H9 (cell line): ENCODE data around the gene FYN. TPM values are rescaled to one million over a fixed set of nuclear protein-coding genes. Genes with fewer than 3 reads are reported as not detected.

Source experiments
- DNase-seq: peaks from one replicate; pipeline ENCODE4 v3.0.0-alpha.2; 2017
- H2AFZ ChIP-seq: one replicate; pipeline ENCODE4 v1.6.1; 2013; ENCODE audit warnings: mild to moderate bottlenecking, low read length, control low read depth, moderate library complexity
- H2AK5ac ChIP-seq: 2 replicates; pipeline ENCODE4 v1.6.1; 2013; ENCODE audit warnings: low read length, control low read depth, mixed read lengths; ENCODE audit not compliant: insufficient read length
- H2BK120ac ChIP-seq: one replicate; pipeline ENCODE4 v1.6.1; 2013; ENCODE audit warnings: low read depth, mild to moderate bottlenecking, low read length, control low read depth, inconsistent platforms; ENCODE audit not compliant: poor library complexity, severe bottlenecking
- H2BK12ac ChIP-seq: 2 replicates; pipeline ENCODE4 v1.6.1; 2013; ENCODE audit warnings: low read length, control low read depth, mixed read lengths, low read depth; ENCODE audit not compliant: insufficient read length
- H2BK15ac ChIP-seq: 2 replicates; pipeline ENCODE4 v1.6.1; 2013; ENCODE audit warnings: low read depth, low read length, control low read depth
- H2BK20ac ChIP-seq: one replicate; pipeline ENCODE4 v1.6.1; 2013; ENCODE audit warnings: low read depth, mild to moderate bottlenecking, low read length, control low read depth, inconsistent platforms; ENCODE audit not compliant: poor library complexity, severe bottlenecking
- H2BK5ac ChIP-seq: 2 replicates; pipeline ENCODE4 v1.6.1; 2013; ENCODE audit warnings: low read length, control low read depth, mixed read lengths; ENCODE audit not compliant: insufficient read length
- H3K14ac ChIP-seq: 2 replicates; pipeline ENCODE4 v1.6.1; 2013; ENCODE audit warnings: low read length, control low read depth; ENCODE audit not compliant: insufficient read depth
- H3K18ac ChIP-seq: 2 replicates; pipeline ENCODE4 v1.6.1; 2013; ENCODE audit warnings: low read depth, mild to moderate bottlenecking, mixed read lengths, low read length, control low read depth; ENCODE audit not compliant: insufficient read length
- H3K23ac ChIP-seq: 2 replicates; pipeline ENCODE4 v1.6.1; 2013; ENCODE audit warnings: low read length, control low read depth, mixed read lengths, low read depth; ENCODE audit not compliant: insufficient read length
- H3K23me2 ChIP-seq: 2 replicates; pipeline ENCODE4 v1.6.1; 2013; ENCODE audit warnings: low read depth, mild to moderate bottlenecking, mixed read lengths, low read length, control low read depth; ENCODE audit not compliant: insufficient read length, poor library complexity, severe bottlenecking
- H3K27ac ChIP-seq: 2 replicates; pipeline ENCODE4 v1.5.1; 2013; ENCODE audit warnings: low read length, control low read depth, mixed read lengths, low read depth; ENCODE audit not compliant: insufficient read length
- H3K27me3 ChIP-seq: 2 replicates; pipeline ENCODE4 v1.6.1; 2013; ENCODE audit warnings: low read length, control low read depth, inconsistent platforms; ENCODE audit not compliant: insufficient read depth
- H3K4ac ChIP-seq: 2 replicates; pipeline ENCODE4 v1.6.1; 2013; ENCODE audit warnings: low read depth, mild to moderate bottlenecking, control low read depth, inconsistent platforms, low read length, moderate library complexity
- H3K4me1 ChIP-seq: 2 replicates; pipeline ENCODE4 v1.6.1; 2013; ENCODE audit warnings: low read length, control low read depth, inconsistent platforms; ENCODE audit not compliant: insufficient read depth
- H3K4me2 ChIP-seq: 2 replicates; pipeline ENCODE4 v1.6.1; 2013; ENCODE audit warnings: low read length, control low read depth, mixed read lengths; ENCODE audit not compliant: insufficient read length, insufficient read depth
- H3K56ac ChIP-seq: 2 replicates; pipeline ENCODE4 v1.6.1; 2013; ENCODE audit warnings: low read depth, mild to moderate bottlenecking, mixed read lengths, low read length, control low read depth; ENCODE audit not compliant: insufficient read length
- H3K79me1 ChIP-seq: 2 replicates; pipeline ENCODE4 v1.6.1; 2013; ENCODE audit warnings: low read depth, mild to moderate bottlenecking, moderate library complexity, low read length, control low read depth, inconsistent platforms; ENCODE audit not compliant: insufficient read depth, poor library complexity, severe bottlenecking
- H3K79me2 ChIP-seq: 2 replicates; pipeline ENCODE4 v1.6.1; 2013; ENCODE audit warnings: low read length, control low read depth, inconsistent platforms; ENCODE audit not compliant: insufficient read depth
- H3K9ac ChIP-seq: 2 replicates; pipeline ENCODE4 v1.6.1; 2013; ENCODE audit warnings: low read length, control low read depth, mixed read lengths; ENCODE audit not compliant: insufficient read length; ENCODE audit errors: extremely low read depth
- H3K9me3 ChIP-seq: one replicate; pipeline ENCODE4 v1.6.1; 2013; ENCODE audit warnings: low read depth, low read length, inconsistent platforms; ENCODE audit not compliant: control insufficient read depth
- H3T11ph ChIP-seq: one replicate; pipeline ENCODE4 v1.6.1; 2013; ENCODE audit warnings: mild to moderate bottlenecking, low read length, control low read depth, inconsistent platforms
- H4K20me1 ChIP-seq: one replicate; pipeline ENCODE4 v1.6.1; 2013; ENCODE audit not compliant: control insufficient read depth, insufficient read length, insufficient read depth
- H4K5ac ChIP-seq: 2 replicates; pipeline ENCODE4 v1.6.1; 2013; ENCODE audit warnings: low read depth, mild to moderate bottlenecking, mixed read lengths, low read length, control low read depth; ENCODE audit not compliant: insufficient read length
- H4K8ac ChIP-seq: replicated peaks from 2 replicates; pipeline ENCODE4 v1.6.1; 2013; ENCODE audit warnings: low read length, control low read depth, mixed read lengths, low read depth; ENCODE audit not compliant: insufficient read length
- H4K91ac ChIP-seq: 2 replicates; pipeline ENCODE4 v1.6.1; 2013; ENCODE audit warnings: low read depth, mild to moderate bottlenecking, moderate library complexity, mixed read lengths, low read length, control low read depth; ENCODE audit not compliant: insufficient read length
- H3K27ac Mint-ChIP-seq, 3 experiments: 2 replicates in 2 of 3; 3 replicates in 1 of 3; pipeline ENCODE4 v1.8.0; 2020 to 2021; ENCODE audit warnings: mixed read lengths in 3 of 3, mild to moderate bottlenecking in 1 of 3, moderate library complexity in 1 of 3
- H3K27me3 Mint-ChIP-seq: 2 replicates; pipeline ENCODE4 v1.8.0; 2021; ENCODE audit warnings: low read depth, mild to moderate bottlenecking, moderate library complexity, mixed read lengths
- H3K36me3 Mint-ChIP-seq, 3 experiments: 2 replicates in 2 of 3; 3 replicates in 1 of 3; pipeline ENCODE4 v1.8.0; 2020 to 2021; ENCODE audit warnings: low read depth in 3 of 3, mixed read lengths in 3 of 3; ENCODE audit not compliant: insufficient read depth in 1 of 3
- H3K4me1 Mint-ChIP-seq, 2 experiments: 2 replicates each; pipeline ENCODE4 v1.8.0; 2020; ENCODE audit warnings: mixed read lengths in 2 of 2
- H3K4me3 Mint-ChIP-seq, 2 experiments: 2 replicates in 1 of 2; 3 replicates in 1 of 2; pipeline ENCODE4 v1.8.0; 2020 to 2021; ENCODE audit warnings: mild to moderate bottlenecking in 2 of 2, mixed read lengths in 2 of 2, moderate library complexity in 1 of 2
- H3K9me3 Mint-ChIP-seq, 2 experiments: 2 replicates in 1 of 2; 3 replicates in 1 of 2; pipeline ENCODE4 v1.8.0; 2020; ENCODE audit warnings: mild to moderate bottlenecking in 2 of 2, mixed read lengths in 2 of 2, moderate library complexity in 1 of 2
- WGBS: extraction: QIAGEN DNeasy Blood & Tissue Kit; methylation state at CpG from one replicate; pipeline ENCODE4 v1.1.7; 2013; ENCODE audit warnings: missing lambda C conversion rate, low lambda C conversion rate, mixed read lengths; ENCODE audit not compliant: insufficient read length; ENCODE audit errors: extremely low coverage; 5-methylcytosine and 5-hydroxymethylcytosine counted together
- total RNA-seq: library from RNA; stranded (reverse); gene quantifications from 2 replicates; pipeline ENCODE4 v1.2.1, GENCODE V29; 2021
- TF ChIP-seq, protein P1 (sequence below): fragments of 200-600 bp; sonication (generic); conservative IDR thresholded peaks from 3 replicates; pipeline ENCODE4 v1.8.0; 2021; ENCODE audit warnings: antibody characterized with exemption, mild to moderate bottlenecking

Gene FYN
- total RNA-seq, 1 experiment from 2014 or later = 64.8 TPM

DNA sequence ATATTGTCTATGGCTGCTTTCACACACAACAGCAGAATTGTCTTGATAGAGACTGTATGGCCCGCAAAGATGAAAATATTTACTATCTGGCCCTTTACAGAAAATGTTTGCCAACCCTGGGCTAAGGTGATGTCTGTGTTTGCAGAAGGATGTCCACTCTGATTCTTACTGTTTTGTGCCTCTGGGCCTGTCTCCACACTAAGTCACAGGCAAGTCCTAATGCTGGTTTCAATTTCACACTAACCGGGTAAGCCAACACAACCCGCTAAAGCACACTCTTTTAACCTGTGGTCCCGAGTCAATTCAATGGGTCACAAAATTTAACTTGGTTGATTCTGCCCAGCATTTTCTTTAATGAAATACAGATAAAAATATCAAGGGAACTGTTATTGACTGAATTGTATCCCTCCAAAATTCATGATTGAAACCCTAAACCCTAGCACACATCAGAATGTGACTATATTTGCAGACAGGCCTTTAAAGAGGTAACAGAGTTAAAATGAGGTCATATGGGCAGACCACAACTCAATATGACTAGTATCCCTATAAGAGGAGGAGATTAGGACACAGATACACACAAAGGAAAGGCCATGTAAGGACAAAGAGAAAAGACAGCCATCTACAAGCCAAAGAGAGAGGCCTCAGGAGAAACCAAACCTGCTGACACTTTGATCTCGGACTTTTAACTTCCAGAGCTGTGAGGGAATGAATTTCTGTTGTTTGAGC is 78.4 kb downstream of the FYN start:
- H3K23me2 ChIP-seq = no peaks in the 10 kb centered on the region
- no peak overlapping the region for H4K8ac ChIP-seq
- no peaks in the 10 kb centered on the region for H3K27me3 Mint-ChIP-seq
- no peaks in the 10 kb centered on the region for H3K36me3 Mint-ChIP-seq
- H3K4ac ChIP-seq = no peak overlapping the region
- no peak overlapping the region for H2BK20ac ChIP-seq
- no peak overlapping the region for H3K14ac ChIP-seq
- H3T11ph ChIP-seq = no peak overlapping the region
- no peak overlapping the region for H2BK15ac ChIP-seq
- H3K27me3 ChIP-seq = no peaks in the 10 kb centered on the region
- no peaks in the 10 kb centered on the region for H3K9me3 Mint-ChIP-seq
- H2BK120ac ChIP-seq = no peak overlapping the region
- no peak overlapping the region for H3K27ac ChIP-seq
- H3K56ac ChIP-seq = no peak overlapping the region
- H2AK5ac ChIP-seq = no peak overlapping the region
- no peaks in the 10 kb centered on the region for H4K20me1 ChIP-seq
- no peaks in the 10 kb centered on the region for H3K9me3 ChIP-seq
- no CpG with 5 or more reads among the region's 5 CpGs for WGBS
- H3K18ac ChIP-seq = no peak overlapping the region
- no peaks in the 10 kb centered on the region; the same call in 1 of the 2 replicates for H3K4me1 ChIP-seq
- peaks cover 24 to 30% of the 10 kb centered on the region in 2 experiments for H3K4me1 Mint-ChIP-seq
- H2BK12ac ChIP-seq = no peak overlapping the region
- no peak overlapping the region for H3K23ac ChIP-seq
- no peaks in the 10 kb centered on the region for H3K79me2 ChIP-seq
- H3K27ac Mint-ChIP-seq = no peak overlapping the region; a peak in 2 of 7 replicates
- TF ChIP-seq, protein P1, sequence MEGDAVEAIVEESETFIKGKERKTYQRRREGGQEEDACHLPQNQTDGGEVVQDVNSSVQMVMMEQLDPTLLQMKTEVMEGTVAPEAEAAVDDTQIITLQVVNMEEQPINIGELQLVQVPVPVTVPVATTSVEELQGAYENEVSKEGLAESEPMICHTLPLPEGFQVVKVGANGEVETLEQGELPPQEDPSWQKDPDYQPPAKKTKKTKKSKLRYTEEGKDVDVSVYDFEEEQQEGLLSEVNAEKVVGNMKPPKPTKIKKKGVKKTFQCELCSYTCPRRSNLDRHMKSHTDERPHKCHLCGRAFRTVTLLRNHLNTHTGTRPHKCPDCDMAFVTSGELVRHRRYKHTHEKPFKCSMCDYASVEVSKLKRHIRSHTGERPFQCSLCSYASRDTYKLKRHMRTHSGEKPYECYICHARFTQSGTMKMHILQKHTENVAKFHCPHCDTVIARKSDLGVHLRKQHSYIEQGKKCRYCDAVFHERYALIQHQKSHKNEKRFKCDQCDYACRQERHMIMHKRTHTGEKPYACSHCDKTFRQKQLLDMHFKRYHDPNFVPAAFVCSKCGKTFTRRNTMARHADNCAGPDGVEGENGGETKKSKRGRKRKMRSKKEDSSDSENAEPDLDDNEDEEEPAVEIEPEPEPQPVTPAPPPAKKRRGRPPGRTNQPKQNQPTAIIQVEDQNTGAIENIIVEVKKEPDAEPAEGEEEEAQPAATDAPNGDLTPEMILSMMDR = no peak
- no peak for DNase-seq
- no peak overlapping the region for H3K4me2 ChIP-seq
- H2AFZ ChIP-seq = no peak overlapping the region
- H4K5ac ChIP-seq = no peak overlapping the region
- no peaks in the 10 kb centered on the region for H3K79me1 ChIP-seq
- no peak overlapping the region for H3K4me3 Mint-ChIP-seq
- no peak overlapping the region for H2BK5ac ChIP-seq
- no peak overlapping the region for H4K91ac ChIP-seq
- H3K9ac ChIP-seq = no peak overlapping the region
